Measurements from ENCODE around the gene CDH3.

DNA sequence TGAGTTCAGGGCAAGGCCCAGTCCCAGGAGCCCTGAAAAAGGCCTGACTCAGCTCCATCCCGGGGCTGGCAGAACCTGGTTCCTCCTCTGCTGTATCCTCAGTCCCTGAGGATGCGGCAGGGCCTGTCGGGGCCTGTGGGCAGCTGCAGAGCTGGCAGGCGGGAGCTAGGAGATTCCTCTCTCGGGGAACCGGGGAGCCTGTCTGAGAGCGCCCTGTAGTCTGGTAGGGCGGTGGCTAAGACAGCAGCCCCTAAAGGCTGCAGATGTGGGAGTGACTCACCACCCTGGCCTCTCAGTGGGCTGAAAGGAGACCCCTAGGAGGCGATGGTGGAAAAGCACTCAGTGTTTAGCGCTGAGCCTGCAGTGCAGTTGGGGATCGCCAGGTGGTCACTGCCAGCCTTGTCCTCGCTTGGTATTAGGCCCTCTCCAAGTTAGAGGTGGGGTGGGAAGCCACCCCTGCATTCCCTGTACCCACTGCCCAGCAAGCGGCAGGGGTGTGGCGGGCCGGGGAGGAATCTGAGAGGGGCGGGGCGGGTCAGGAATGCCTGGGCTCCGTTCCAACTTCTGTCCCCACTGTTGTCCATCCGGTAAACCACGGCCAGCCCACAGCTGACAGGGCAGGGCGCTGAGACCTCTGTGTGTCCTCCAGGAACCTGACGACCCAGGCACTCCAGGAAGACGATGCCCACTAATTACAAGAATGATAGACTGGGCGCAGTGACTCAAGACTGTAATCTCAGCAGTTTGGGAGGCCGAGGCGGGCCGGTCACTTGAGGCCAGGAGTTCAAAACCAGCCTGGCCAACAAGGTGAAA, 62.4 kb downstream of the CDH3 start:
- TF ChIP-seq EZH2 (optimal IDR thresholded peaks at IDR 0.05; ENCODE audit: low read depth, low read length) (no peak), EZH2phosphoT487 (IDR thresholded peaks at IDR 0.05; ENCODE audit: low read length) (no peak)

Measured in MM.1S (cell line).